Pancreas (tissue), 10 donors: ENCODE data around the gene TNFSF4. TPM values are rescaled to one million over a fixed set of nuclear protein-coding genes. Genes with fewer than 3 reads are reported as not detected.
A peak's percentile ranks its signal among the peaks of the same experiment; 100 is the strongest.

ENCODE experiments used
- ATAC-seq, 4 donors: fragments of 200-7000 bp; cut with Tn5 transposase; one replicate each; pipeline versions ENCODE4 v1.8.0 to v1.9.1; 2020; ENCODE audit warnings: mild to moderate bottlenecking in 4 of 4, moderate library complexity in 4 of 4
- DNase-seq, 6 donors: peaks; one replicate each; pipeline ENCODE4 v3.0.0-alpha.2; 2020
- FAIRE-seq: peaks from 2 replicates; lab custom pipeline; 2012; peaks lifted over from hg19 to GRCh38; lab: Jason Lieb, UNC
- H3K27ac ChIP-seq, 4 donors: fragments of 200-600 bp; sonication (generic); 1 replicate in 3 of 4; 2 replicates in 1 of 4; pipeline versions ENCODE4 v1.5.0 to v1.8.0; 2020
- H3K27me3 ChIP-seq, 4 donors: fragments of 200-600 bp; one replicate each; pipeline ENCODE4 v1.8.0; 2021
- H3K36me3 ChIP-seq, 3 donors: fragments of 200-600 bp; sonication (generic) in 1 of 3; one replicate each; pipeline versions ENCODE4 v1.5.0 to v1.8.0; 2020 to 2021
- H3K4me1 ChIP-seq, 3 donors: fragments of 200-600 bp; one replicate each; pipeline ENCODE4 v1.8.0; 2021
- H3K4me3 ChIP-seq, 4 donors: fragments of 200-600 bp; sonication (generic) in 2 of 4; one replicate each; pipeline versions ENCODE4 v1.5.0 to v1.8.0; 2020 to 2021
- H3K9me3 ChIP-seq, 4 donors: fragments of 200-600 bp; one replicate each; pipeline ENCODE4 v1.8.0; 2021
- WGBS, 2 donors: extraction: QIAGEN DNeasy Blood & Tissue Kit; methylation state at CpG; one replicate each; pipeline ENCODE4 v1.1.7; 2013; 5-methylcytosine and 5-hydroxymethylcytosine counted together
- intact Hi-C, 3 donors: fragments of 100-400 bp; cut with DNase I; formaldehyde crosslinking; loops; one replicate each; pipeline versions ENCODE4 v1.11.1 to v1.14.2; 2022
- polyA plus RNA-seq, 2 donors: library from polyadenylated mRNA; stranded (reverse); fragments of 200-250 nt; gene quantifications; one replicate each; pipeline ENCODE4 v1.2.3, GENCODE V29; 2013
- total RNA-seq, 6 donors: library from RNA; stranded (reverse); fragmentation: NEBNext Ultra II Directional in 4 of 6; extraction: Animal tissue kit (Norgen Biotek cat#: 25700) in 4 of 6; gene quantifications; one replicate each; pipeline versions ENCODE4 v1.2.1 to v1.2.4, GENCODE V29; 2021 to 2023
- TF ChIP-seq, protein P1 (sequence below), 4 donors: fragments of 200-600 bp; sonication (generic) in 3 of 4; IDR thresholded peaks; one replicate each; pipeline versions ENCODE4 v1.5.0 to v1.8.0; 2021; ENCODE audit warnings: antibody characterized with exemption in 4 of 4
- donor health status: healthy with polysubstance abuse.
- donor health status: DM: no; HTN: no; CAD: no; lungs with moderate emphysema.
- donor health status: DM: no; HTN: no; CAD: no.
- donor health status: control.
- donor health status: control.
- donor health status: Bipolar disorder and iron deficiency.
- donor health status: DM: yes; HTN: yes; CAD: no.
- donor health status: DM: no; HTN: no; CAD: no.
- donor health status: DM: no; HTN: no; CAD: no.
- donor health status: DM: yes; HTN: yes; CAD: no.

TNFSF4 gene
- total and polyA plus RNA-seq, 8 donors, result 0.25 to 1.1 (median 0.45) TPM

DNA sequence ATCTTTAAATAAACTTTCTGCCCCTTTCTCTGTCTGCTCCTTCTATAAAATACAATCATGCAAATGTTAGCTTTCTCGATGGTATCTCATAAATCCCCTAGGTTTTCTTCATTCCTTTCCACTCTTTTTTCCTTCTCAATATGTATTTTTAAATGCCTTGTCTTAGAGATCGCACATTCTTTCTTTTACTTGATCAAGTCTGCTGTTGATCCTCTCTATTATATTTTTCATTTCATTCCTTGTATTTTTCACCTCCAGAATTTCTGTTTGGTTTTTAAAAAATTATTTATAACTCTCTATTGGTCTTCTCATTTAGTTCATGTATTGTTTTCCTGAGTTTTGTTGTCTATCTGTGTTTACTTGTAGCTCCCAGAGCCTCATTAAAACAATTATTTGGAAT is 36.0 kb downstream of the TNFSF4 start:
- Histone ChIP-seq H3K36me3 (no peaks in the 10 kb centered on the region), H3K4me1 (no peaks in the 10 kb centered on the region), H3K4me3 (no peak overlapping the region), H3K27me3 (no peaks in the 10 kb centered on the region), H3K9me3 (no peaks in the 10 kb centered on the region), H3K27ac (no peak overlapping the region)
- intact Hi-C loops, result no loop called here
- 72 to 82% methylated on average over 2 of the region's 2 CpGs for WGBS, 2 donors
- ATAC-seq (no peak), FAIRE-seq (no peak), DNase-seq (no peak)
- TF ChIP-seq, protein P1, sequence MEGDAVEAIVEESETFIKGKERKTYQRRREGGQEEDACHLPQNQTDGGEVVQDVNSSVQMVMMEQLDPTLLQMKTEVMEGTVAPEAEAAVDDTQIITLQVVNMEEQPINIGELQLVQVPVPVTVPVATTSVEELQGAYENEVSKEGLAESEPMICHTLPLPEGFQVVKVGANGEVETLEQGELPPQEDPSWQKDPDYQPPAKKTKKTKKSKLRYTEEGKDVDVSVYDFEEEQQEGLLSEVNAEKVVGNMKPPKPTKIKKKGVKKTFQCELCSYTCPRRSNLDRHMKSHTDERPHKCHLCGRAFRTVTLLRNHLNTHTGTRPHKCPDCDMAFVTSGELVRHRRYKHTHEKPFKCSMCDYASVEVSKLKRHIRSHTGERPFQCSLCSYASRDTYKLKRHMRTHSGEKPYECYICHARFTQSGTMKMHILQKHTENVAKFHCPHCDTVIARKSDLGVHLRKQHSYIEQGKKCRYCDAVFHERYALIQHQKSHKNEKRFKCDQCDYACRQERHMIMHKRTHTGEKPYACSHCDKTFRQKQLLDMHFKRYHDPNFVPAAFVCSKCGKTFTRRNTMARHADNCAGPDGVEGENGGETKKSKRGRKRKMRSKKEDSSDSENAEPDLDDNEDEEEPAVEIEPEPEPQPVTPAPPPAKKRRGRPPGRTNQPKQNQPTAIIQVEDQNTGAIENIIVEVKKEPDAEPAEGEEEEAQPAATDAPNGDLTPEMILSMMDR (IDR thresholded peaks at IDR 0.05), result no peak

DNA sequence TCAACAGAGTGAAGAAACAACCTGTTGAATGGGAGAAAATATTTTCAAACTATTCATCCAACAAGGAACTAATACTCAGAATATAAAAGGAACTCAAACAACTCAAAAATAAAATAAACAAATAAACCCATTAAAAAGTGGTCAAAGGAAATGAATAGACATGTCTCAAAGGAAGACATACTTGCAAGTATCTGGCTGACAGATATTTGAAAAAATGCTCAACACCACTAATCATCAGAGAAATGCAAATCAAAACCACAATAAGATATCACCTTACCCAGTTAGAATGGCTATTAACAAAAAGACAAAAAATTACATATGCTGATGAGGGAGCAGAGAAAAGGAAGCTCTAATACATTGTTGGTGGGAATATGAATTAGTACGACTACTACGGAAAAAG is 38.2 kb downstream of the TNFSF4 start:
- DNase-seq, result no peak
- H3K9me3 ChIP-seq, result no peaks in the 10 kb centered on the region
- H3K27me3 ChIP-seq, result no peaks in the 10 kb centered on the region
- WGBS, 2 donors, result 89 to 92% methylated on average over 2 of the region's 2 CpGs
- peak; percentile 26 for FAIRE-seq
- TF ChIP-seq, protein P1 (IDR thresholded peaks at IDR 0.05), result no peak
- no peak for ATAC-seq
- no peaks in the 10 kb centered on the region for H3K4me1 ChIP-seq
- no peaks in the 10 kb centered on the region for H3K36me3 ChIP-seq
- no peak overlapping the region for H3K4me3 ChIP-seq
- intact Hi-C loops, result no loop called here
- H3K27ac ChIP-seq, result no peak overlapping the region

DNA sequence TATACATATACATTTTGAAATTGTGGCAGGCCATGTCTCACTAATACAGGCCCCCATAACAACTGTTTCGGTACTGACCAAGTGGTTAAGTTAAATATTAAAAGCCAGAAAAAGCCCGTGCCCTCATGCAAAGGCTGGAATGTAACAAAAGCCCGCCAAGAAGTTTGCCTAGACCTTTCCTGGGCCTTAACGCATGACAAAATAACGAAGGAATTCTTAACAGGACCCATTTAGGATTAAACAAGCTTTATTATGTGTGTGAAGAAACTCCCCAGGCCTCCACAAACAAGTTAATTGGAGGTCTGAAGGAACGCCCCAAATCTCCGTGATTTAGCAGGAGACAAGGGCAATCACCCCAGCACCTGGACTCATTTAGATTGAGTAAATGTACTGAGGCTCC is 42.4 kb downstream of the TNFSF4 start:
- no peaks in the 10 kb centered on the region for H3K27me3 ChIP-seq
- TF ChIP-seq, protein P1 (IDR thresholded peaks at IDR 0.05), result no peak
- no peaks in the 10 kb centered on the region for H3K4me1 ChIP-seq
- H3K36me3 ChIP-seq, result no peaks in the 10 kb centered on the region
- H3K27ac ChIP-seq, result no peak overlapping the region
- FAIRE-seq (no peak), ATAC-seq (no peak), DNase-seq (no peak)
- intact Hi-C loops, result no loop called here
- no peak overlapping the region for H3K4me3 ChIP-seq
- 75 to 77% methylated on average over 7 of the region's 7 CpGs for WGBS, 2 donors
- no peaks in the 10 kb centered on the region for H3K9me3 ChIP-seq

DNA sequence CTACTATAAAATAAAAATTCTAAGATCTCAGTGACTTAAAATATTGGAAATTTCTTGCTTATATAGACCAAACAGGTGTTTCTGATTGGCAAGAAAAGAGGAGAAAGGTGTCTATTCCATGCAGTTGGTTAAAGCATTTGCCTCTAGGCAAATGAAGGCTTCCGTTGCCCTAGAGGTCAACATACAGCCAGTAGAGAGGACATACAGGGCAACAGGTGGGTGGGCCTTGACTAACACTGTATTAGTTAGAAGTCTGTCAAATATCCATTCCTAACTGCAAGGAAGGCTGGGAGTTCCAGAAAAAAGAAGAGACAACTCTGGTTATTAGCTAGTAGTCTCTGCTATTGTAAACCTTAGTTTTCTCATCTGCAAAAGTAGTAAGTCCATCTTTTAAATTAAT is 43.0 kb downstream of the TNFSF4 start:
- Histone ChIP-seq H3K27ac (no peak overlapping the region), H3K4me1 (no peaks in the 10 kb centered on the region), H3K27me3 (no peaks in the 10 kb centered on the region), H3K9me3 (no peaks in the 10 kb centered on the region), H3K36me3 (no peaks in the 10 kb centered on the region), H3K4me3 (no peak overlapping the region)
- TF ChIP-seq, protein P1 (IDR thresholded peaks at IDR 0.05), result no peak
- WGBS, 2 donors, result 96 to 100% methylated on average over 1 of the region's 1 CpG
- no peak for DNase-seq
- intact Hi-C loops, result no loop called here
- ATAC-seq, result no peak
- no peak for FAIRE-seq

DNA sequence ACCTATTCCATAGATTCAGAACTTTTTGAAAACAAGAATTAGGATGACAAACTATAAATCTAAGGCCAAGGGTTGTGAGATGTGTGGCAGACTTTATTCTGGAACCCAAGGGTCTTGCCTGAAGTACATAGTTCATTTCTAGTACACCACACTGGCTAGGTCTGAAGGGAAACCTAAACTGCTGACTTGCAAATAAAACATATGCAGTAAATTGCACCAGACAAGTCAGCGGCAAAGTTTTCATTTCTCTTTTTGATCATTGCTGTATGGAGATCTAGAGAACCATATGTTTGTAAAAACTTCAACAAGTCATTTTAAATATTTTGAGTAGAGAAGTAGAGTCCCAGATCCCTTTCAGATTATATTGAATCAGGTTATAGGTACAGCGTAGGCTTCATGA is 43.9 kb downstream of the TNFSF4 start:
- intact Hi-C loops, result no loop called here
- Histone ChIP-seq H3K9me3 (no peaks in the 10 kb centered on the region), H3K27ac (no peak overlapping the region), H3K4me3 (no peak overlapping the region), H3K27me3 (no peaks in the 10 kb centered on the region), H3K4me1 (no peaks in the 10 kb centered on the region), H3K36me3 (no peaks in the 10 kb centered on the region)
- DNase-seq, result no peak
- FAIRE-seq, result no peak
- 95 to 100% methylated on average over 2 of the region's 2 CpGs for WGBS, 2 donors
- TF ChIP-seq, protein P1 (IDR thresholded peaks at IDR 0.05), result no peak
- ATAC-seq, result no peak
